Measurements from ENCODE around the gene MICA. TPM values are rescaled to one million over a fixed set of nuclear protein-coding genes. Genes with fewer than 3 reads are reported as not detected.
A peak's percentile ranks its signal among the peaks of the same experiment; 100 is the strongest.

Gene MICA
- total RNA-seq, 1 donor from 2014 or later = 0.42 TPM

DNA sequence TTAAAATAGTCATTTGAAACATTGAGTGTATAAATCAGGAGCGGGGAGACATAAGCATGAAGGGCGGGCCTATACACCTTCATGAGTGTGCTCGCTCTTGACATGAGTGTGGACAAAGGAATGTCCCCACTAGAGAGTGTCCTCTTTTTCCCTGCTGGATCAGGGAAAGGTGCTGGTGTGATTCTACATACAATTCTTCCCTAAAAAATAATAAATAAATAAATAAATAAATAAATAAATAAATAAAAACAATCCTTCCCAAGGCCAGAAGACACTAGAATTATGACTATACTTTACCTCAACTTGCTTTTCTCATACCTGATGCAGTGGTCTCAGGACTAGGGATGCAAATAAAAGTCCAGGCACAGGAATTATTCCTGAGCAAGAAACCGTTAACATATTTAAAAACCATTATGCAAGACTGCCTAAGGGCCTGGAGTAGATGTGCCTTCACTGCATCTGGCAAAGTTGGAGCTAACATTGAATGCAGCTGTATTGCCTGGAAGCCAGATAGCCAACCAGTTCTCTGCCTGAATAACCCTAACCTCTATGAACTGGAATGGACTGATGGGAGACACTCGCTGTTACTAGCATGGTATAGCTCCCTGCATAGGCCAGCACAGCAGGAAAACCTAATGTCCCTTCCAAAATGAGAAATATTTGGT, 57.1 kb downstream of the MICA start:
- Mint-ChIP-seq H3K9me3 (ENCODE audit: unreplicated experiment) (no peaks in the 10 kb centered on the region), H3K4me1 (ENCODE audit: low read depth, unreplicated experiment) (peaks cover 2% of the 10 kb centered on the region), H3K4me3 (ENCODE audit: unreplicated experiment) (no peak overlapping the region), H3K27me3 (ENCODE audit: unreplicated experiment) (no peaks in the 10 kb centered on the region), H3K27ac (ENCODE audit: unreplicated experiment) (no peak overlapping the region), H3K36me3 (ENCODE audit: unreplicated experiment) (peaks cover 5% of the 10 kb centered on the region)
- no peak for DNase-seq
- TF ChIP-seq, protein P1, sequence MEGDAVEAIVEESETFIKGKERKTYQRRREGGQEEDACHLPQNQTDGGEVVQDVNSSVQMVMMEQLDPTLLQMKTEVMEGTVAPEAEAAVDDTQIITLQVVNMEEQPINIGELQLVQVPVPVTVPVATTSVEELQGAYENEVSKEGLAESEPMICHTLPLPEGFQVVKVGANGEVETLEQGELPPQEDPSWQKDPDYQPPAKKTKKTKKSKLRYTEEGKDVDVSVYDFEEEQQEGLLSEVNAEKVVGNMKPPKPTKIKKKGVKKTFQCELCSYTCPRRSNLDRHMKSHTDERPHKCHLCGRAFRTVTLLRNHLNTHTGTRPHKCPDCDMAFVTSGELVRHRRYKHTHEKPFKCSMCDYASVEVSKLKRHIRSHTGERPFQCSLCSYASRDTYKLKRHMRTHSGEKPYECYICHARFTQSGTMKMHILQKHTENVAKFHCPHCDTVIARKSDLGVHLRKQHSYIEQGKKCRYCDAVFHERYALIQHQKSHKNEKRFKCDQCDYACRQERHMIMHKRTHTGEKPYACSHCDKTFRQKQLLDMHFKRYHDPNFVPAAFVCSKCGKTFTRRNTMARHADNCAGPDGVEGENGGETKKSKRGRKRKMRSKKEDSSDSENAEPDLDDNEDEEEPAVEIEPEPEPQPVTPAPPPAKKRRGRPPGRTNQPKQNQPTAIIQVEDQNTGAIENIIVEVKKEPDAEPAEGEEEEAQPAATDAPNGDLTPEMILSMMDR (IDR thresholded peaks at IDR 0.05; ENCODE audit: partially characterized antibody, unreplicated experiment) = no peak

DNA sequence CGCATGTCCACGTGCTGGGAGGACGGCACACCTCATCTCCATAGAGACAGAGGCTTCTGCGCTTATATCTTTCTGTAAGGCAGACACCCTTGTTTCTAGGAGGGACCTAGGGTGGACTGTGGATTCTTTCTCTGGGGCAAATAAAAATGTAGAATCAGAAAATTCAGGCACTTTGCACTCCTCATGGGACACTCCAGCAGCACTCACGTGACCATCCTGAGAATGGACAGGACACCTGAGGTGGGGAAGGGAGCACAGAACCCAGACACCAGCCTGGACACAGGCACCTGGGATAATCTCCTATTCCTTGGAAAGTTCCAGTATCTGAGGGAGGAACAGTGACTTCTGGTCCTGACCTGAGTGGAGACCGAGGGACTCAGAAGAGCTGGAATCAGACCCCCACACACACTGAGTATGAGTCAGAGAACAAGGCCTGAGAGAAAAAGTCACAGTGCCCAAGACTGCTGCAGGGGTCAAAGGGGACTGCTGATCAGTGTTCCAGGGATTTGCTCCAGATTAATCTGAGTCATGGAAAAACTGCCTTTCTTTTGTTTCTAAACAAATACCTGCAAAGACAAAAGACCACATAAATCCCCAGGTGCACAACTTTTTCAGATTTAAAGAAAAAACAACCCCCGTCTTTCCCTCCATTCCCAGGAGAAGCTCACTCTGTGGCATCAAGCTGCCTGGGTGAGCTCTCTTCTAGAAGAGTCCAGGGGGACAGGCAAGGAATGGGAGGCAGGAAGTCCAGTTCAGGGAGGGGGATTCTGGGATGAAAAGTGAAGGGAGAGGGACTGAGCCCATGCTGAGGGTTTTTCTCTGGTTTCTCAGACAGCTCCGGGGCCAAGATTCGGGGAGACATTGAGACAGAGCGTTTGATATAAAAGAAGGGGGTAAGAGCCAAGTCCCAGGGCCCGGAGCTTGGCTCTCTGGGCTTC, 58.9 kb downstream of the MICA start:
- peak overlapping the region; percentile 62 for H3K4me3 Mint-ChIP-seq (ENCODE audit: unreplicated experiment)
- H3K36me3 Mint-ChIP-seq (ENCODE audit: unreplicated experiment) = no peaks in the 10 kb centered on the region
- H3K4me1 Mint-ChIP-seq (ENCODE audit: low read depth, unreplicated experiment) = peaks cover 2% of the 10 kb centered on the region
- no peak for DNase-seq
- TF ChIP-seq, protein P1 (IDR thresholded peaks at IDR 0.05; ENCODE audit: partially characterized antibody, unreplicated experiment) = no peak
- H3K27ac Mint-ChIP-seq (ENCODE audit: unreplicated experiment) = no peak overlapping the region
- no peaks in the 10 kb centered on the region for H3K9me3 Mint-ChIP-seq (ENCODE audit: unreplicated experiment)
- H3K27me3 Mint-ChIP-seq (ENCODE audit: unreplicated experiment) = no peaks in the 10 kb centered on the region

DNA sequence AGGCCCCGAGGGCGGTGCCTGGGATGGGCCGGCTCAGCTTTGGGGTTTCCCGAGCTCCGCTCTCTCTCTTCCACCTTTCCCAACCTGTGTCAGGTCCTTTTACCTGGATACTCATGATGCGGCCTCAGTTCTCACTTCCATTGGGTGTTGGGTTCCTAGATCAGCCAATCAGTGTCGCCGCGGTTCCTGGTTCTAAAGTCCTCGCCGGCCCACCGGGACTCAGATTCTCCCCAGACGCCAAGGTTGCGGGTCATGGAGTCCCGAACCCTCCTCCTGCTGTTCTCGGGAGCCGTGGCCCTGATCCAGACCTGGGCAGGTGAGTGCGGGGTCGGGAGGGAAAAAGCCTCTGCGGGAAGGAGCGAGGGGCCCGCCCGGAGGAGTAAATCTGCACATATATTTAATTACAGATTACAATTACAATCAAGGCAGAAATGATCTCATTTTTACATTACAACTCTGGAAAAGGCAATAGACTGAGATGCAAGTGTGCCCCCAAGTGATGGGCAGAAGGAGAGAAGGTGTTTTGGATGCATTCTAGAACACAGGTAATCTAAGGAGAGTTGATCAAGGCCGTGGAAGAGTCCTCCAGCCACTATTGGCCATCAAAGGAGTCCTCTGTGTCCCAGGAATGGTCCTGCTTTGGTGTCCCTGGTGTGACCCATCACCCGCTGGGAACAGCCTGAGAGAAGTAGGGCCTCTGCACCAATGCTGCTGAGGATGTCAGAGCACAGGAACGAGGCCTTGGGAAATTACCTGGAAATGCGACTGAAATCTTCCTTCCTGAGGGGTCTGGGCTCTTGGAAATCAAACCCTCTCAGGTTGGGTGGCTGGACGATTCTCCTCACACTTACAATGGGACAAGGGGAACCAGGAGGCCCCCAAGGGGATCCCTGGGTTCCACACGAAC, 59.8 kb downstream of the MICA start:
- TF ChIP-seq, protein P1 (IDR thresholded peaks at IDR 0.05; ENCODE audit: partially characterized antibody, unreplicated experiment) = no peak
- DNase-seq = peak; percentile 70
- Mint-ChIP-seq H3K27ac (ENCODE audit: unreplicated experiment) (no peak overlapping the region), H3K36me3 (ENCODE audit: unreplicated experiment) (no peaks in the 10 kb centered on the region), H3K4me3 (ENCODE audit: unreplicated experiment) (peak overlapping the region; percentile 59), H3K9me3 (ENCODE audit: unreplicated experiment) (no peaks in the 10 kb centered on the region), H3K27me3 (ENCODE audit: unreplicated experiment) (no peaks in the 10 kb centered on the region), H3K4me1 (ENCODE audit: low read depth, unreplicated experiment) (peaks cover 2% of the 10 kb centered on the region)

DNA sequence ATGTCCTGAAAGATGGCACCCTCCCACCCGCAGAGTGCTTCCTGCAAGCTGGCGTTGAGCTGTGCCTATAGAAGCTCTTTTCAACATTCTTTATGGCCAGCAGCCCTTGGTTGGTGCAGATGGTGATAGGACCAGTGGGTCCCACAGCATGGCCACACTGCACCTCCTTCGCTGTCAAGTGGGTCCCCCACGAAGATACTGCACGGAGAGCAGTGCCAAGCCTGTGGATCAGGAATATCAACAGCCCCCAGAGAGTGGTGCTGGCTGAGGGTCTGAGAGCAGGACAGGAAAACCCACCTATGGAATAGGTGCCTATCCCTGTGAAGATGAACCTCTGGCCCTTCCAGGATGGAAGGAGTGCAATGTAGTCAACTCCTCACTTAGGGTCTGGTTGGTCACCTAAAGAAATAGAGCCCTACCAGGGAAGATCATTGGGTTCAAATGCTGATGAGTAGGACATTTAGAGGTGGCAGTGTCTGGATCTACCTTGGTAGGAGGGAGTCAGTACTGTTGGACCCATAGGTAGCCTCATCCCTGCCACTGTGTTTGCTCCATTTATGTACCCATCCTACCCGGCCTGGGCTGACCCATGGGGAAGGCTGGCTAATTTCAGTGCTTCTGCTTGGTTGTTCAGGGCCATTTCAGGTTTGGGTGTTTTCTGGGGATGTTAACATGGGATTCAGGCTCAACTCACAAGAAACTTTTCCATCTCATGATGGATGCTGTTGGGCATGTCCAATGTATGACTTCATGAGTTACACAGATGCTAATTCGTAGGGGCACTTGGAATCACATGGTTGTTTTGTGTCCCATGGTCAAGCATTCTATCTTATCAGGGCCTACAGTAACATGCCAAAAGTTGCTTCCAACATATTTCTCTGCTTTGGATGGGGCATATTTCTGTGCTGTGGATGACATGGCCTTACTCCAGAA, 61.1 kb downstream of the MICA start:
- Mint-ChIP-seq H3K4me3 (ENCODE audit: unreplicated experiment) (no peak overlapping the region), H3K9me3 (ENCODE audit: unreplicated experiment) (no peaks in the 10 kb centered on the region), H3K4me1 (ENCODE audit: low read depth, unreplicated experiment) (peaks cover 2% of the 10 kb centered on the region), H3K27ac (ENCODE audit: unreplicated experiment) (no peak overlapping the region), H3K36me3 (ENCODE audit: unreplicated experiment) (peaks cover 5% of the 10 kb centered on the region), H3K27me3 (ENCODE audit: unreplicated experiment) (peaks cover under 1% of the 10 kb centered on the region)
- TF ChIP-seq, protein P1 (IDR thresholded peaks at IDR 0.05; ENCODE audit: partially characterized antibody, unreplicated experiment) = no peak
- DNase-seq = no peak

Small RNA genes within 50 kb of the gene (microRNA-seq; reads per million reads assigned to microRNA genes)
- not detected for gene MIR6891 (ENCODE audit: unreplicated experiment)

Other genes with a start within 250 kb of the MICA start
- 28.7 TPM for gene CCHCR1, start 245.8 kb upstream of the MICA start, total RNA-seq (ENCODE audit: unreplicated experiment)
- gene TCF19, start 245.0 kb upstream of the MICA start, total RNA-seq (ENCODE audit: unreplicated experiment) = 5.8 TPM
- 48.8 TPM for gene POU5F1, start 232.9 kb upstream of the MICA start, total RNA-seq (ENCODE audit: unreplicated experiment)
- gene HLA-C, start 131.5 kb upstream of the MICA start, total RNA-seq (ENCODE audit: unreplicated experiment) = 13.7 TPM
- 11.4 TPM for gene HLA-B, start 46.4 kb upstream of the MICA start, total RNA-seq (ENCODE audit: unreplicated experiment)
- 3.6 TPM for gene MICB, start 94.5 kb downstream of the MICA start, total RNA-seq (ENCODE audit: unreplicated experiment)
- not detected for gene MCCD1, start 125.4 kb downstream of the MICA start, total RNA-seq (ENCODE audit: unreplicated experiment)
- 526 TPM for gene DDX39B, start 138.4 kb downstream of the MICA start, total RNA-seq (ENCODE audit: unreplicated experiment)
- 95.6 TPM for gene ATP6V1G2, start 143.0 kb downstream of the MICA start, total RNA-seq (ENCODE audit: unreplicated experiment)
- 29.8 TPM for gene NFKBIL1, start 144.0 kb downstream of the MICA start, total RNA-seq (ENCODE audit: unreplicated experiment)
- not detected for gene LTA, start 168.7 kb downstream of the MICA start, total RNA-seq (ENCODE audit: unreplicated experiment)
- not detected for gene TNF, start 172.0 kb downstream of the MICA start, total RNA-seq (ENCODE audit: unreplicated experiment)
- not detected for gene LTB, start 178.8 kb downstream of the MICA start, total RNA-seq (ENCODE audit: unreplicated experiment)
- gene LST1, start 182.7 kb downstream of the MICA start, total RNA-seq (ENCODE audit: unreplicated experiment) = not detected
- gene NCR3, start 189.4 kb downstream of the MICA start, total RNA-seq (ENCODE audit: unreplicated experiment) = not detected
- gene AIF1, start 211.6 kb downstream of the MICA start, total RNA-seq (ENCODE audit: unreplicated experiment) = not detected
- gene PRRC2A, start 217.1 kb downstream of the MICA start, total RNA-seq (ENCODE audit: unreplicated experiment) = 303 TPM
- gene BAG6, start 249.1 kb downstream of the MICA start, total RNA-seq (ENCODE audit: unreplicated experiment) = 804 TPM

Data from glutamatergic neuron (in vitro differentiated cells).